Measurements from ENCODE around the gene GRIK5.

DNA sequence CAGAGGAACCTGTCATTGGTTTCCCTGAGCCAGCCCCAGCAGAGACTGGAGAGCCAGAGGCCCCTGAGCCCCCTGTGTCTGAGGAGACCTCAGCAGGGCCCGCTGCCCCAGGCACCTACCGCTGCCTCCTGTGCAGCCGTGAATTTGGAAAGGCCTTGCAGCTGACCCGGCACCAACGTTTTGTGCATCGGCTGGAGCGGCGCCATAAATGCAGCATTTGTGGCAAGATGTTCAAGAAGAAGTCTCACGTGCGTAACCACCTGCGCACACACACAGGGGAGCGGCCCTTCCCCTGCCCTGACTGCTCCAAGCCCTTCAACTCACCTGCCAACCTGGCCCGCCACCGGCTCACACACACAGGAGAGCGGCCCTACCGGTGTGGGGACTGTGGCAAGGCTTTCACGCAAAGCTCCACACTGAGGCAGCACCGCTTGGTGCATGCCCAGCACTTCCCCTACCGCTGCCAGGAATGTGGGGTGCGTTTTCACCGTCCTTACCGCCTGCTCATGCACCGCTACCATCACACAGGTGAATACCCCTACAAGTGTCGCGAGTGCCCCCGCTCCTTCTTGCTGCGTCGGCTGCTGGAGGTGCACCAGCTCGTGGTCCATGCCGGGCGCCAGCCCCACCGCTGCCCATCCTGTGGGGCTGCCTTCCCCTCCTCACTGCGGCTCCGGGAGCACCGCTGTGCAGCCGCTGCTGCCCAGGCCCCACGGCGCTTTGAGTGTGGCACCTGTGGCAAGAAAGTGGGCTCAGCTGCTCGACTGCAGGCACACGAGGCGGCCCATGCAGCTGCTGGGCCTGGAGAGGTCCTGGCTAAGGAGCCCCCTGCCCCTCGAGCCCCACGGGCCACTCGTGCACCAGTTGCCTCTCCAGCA lies 10.1 kb upstream of the GRIK5 start:
- no peak for TF ChIP-seq ELF4 (IDR thresholded peaks at IDR 0.05)
- no peak for TF ChIP-seq FOXA1 (IDR thresholded peaks at IDR 0.05)
- no peak for TF ChIP-seq ARNT (IDR thresholded peaks at IDR 0.05)
- TF ChIP-seq FOXK2 (IDR thresholded peaks at IDR 0.05) = no peak
- TF ChIP-seq FOXM1 (IDR thresholded peaks at IDR 0.05; ENCODE audit: borderline replicate concordance) = no peak
- TF ChIP-seq BHLHE40 (IDR thresholded peaks at IDR 0.05; ENCODE audit: borderline replicate concordance) = no peak
- no peak for TF ChIP-seq SP1 (IDR thresholded peaks at IDR 0.05)
- TF ChIP-seq, protein P1, sequence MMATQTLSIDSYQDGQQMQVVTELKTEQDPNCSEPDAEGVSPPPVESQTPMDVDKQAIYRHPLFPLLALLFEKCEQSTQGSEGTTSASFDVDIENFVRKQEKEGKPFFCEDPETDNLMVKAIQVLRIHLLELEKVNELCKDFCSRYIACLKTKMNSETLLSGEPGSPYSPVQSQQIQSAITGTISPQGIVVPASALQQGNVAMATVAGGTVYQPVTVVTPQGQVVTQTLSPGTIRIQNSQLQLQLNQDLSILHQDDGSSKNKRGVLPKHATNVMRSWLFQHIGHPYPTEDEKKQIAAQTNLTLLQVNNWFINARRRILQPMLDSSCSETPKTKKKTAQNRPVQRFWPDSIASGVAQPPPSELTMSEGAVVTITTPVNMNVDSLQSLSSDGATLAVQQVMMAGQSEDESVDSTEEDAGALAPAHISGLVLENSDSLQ (IDR thresholded peaks at IDR 0.05) = no peak
- no peak for TF ChIP-seq LEF1 (IDR thresholded peaks at IDR 0.05; ENCODE audit: borderline replicate concordance)
